Fibroblast of lung (primary cell): ENCODE measurements around the gene AP2A2. TPM values are rescaled to one million over a fixed set of nuclear protein-coding genes. Genes with fewer than 3 reads are reported as not detected.

Experiments used
- DNase-seq, 2 donors: peaks; one replicate each; pipeline versions ENCODE4 v3.0.0 to v3.0.0-alpha.2; 2010; ENCODE audit warnings: low read depth in 2 of 2
- H2AFZ ChIP-seq: 2 replicates; pipeline ENCODE4 v1.5.1; 2012; ENCODE audit warnings: low read length, control low read depth, inconsistent platforms
- H3K27ac ChIP-seq: 2 replicates; pipeline ENCODE4 v1.5.1; 2011; ENCODE audit warnings: low read length, control low read depth; ENCODE audit not compliant: insufficient read depth
- H3K27me3 ChIP-seq: 2 replicates; pipeline ENCODE4 v1.5.1; 2011; ENCODE audit warnings: mild to moderate bottlenecking, low read length; ENCODE audit not compliant: control insufficient read depth, insufficient read depth
- H3K36me3 ChIP-seq: 2 replicates; pipeline ENCODE4 v1.5.1; 2011; ENCODE audit warnings: low read length; ENCODE audit not compliant: control insufficient read depth, insufficient read depth
- H3K4me1 ChIP-seq: 2 replicates; pipeline ENCODE4 v1.5.1; 2011; ENCODE audit warnings: low read length; ENCODE audit not compliant: control insufficient read depth, insufficient read depth; ENCODE audit errors: extremely low read depth
- H3K4me2 ChIP-seq: 2 replicates; pipeline ENCODE4 v1.5.1; 2011; ENCODE audit warnings: low read length, control low read depth; ENCODE audit not compliant: insufficient read depth; ENCODE audit errors: extremely low read depth
- H3K4me3 ChIP-seq, 4 experiments: fragments of 200-600 bp in 1 of 4; sonication (generic) in 1 of 4; replicated peaks in 1 of 4; 2 replicates each; pipeline ENCODE4 v1.5.1; 2011 to 2016; ENCODE audit warnings: low read length in 4 of 4, low read depth in 3 of 4, mild to moderate bottlenecking in 3 of 4, control low read depth in 2 of 4, inconsistent platforms in 1 of 4, mixed read lengths in 1 of 4; ENCODE audit not compliant: insufficient read depth in 1 of 4; ENCODE audit errors: control extremely low read depth in 1 of 4
- H3K79me2 ChIP-seq: 2 replicates; pipeline ENCODE4 v1.5.1; 2012; ENCODE audit warnings: mild to moderate bottlenecking, low read length, inconsistent platforms; ENCODE audit not compliant: control insufficient read depth, insufficient read depth
- H3K9ac ChIP-seq: 2 replicates; pipeline ENCODE4 v1.5.1; 2011; ENCODE audit warnings: mild to moderate bottlenecking, low read length, control low read depth; ENCODE audit not compliant: insufficient read depth
- H3K9me3 ChIP-seq: 2 replicates; pipeline ENCODE4 v1.5.1; 2012; ENCODE audit warnings: low read depth, low read length; ENCODE audit not compliant: control insufficient read depth, insufficient read depth
- H4K20me1 ChIP-seq: 2 replicates; pipeline ENCODE4 v1.5.1; 2011; ENCODE audit warnings: low read length; ENCODE audit not compliant: control insufficient read depth, insufficient read depth; ENCODE audit errors: extremely low read depth
- CTCF ChIP-seq, 2 donors: IDR thresholded peaks in 1 of 2; conservative IDR thresholded peaks in 1 of 2; 1 replicate in 1 of 2; 2 replicates in 1 of 2; pipeline ENCODE4 v1.5.1; 2011 to 2012; ENCODE audit warnings: low read length in 2 of 2, control low read depth in 1 of 2, inconsistent platforms in 1 of 2, low read depth in 1 of 2, mild to moderate bottlenecking in 1 of 2
- EZH2 ChIP-seq: IDR thresholded peaks from 2 replicates; pipeline ENCODE4 v1.5.1; 2012; ENCODE audit warnings: low read length, control low read depth, mild to moderate bottlenecking; ENCODE audit errors: missing control alignments
- polyA plus RNA-seq, 2 donors: library from polyadenylated mRNA; depleted of rRNA in 1 of 2; stranded (reverse) in 1 of 2; unstranded in 1 of 2; fragments of >200 nt; gene quantifications; 2 replicates each; pipeline ENCODE4 v1.2.1, GENCODE V29; 2011 to 2012; ENCODE audit warnings: missing spikeins in 1 of 2
- total RNA-seq: library from RNA; depleted of rRNA; stranded (reverse); fragments of >200 nt; gene quantifications from 2 replicates; pipeline ENCODE4 v1.2.1, GENCODE V29; 2014

AP2A2 gene
- total and polyA plus RNA-seq, 2 donors (not counting 1 experiment from before 2014, with no cell fraction given), result 21.6 to 46.1 TPM

GRCh38 chr11:1031121-1031899 is 105.6 kb downstream of the AP2A2 start:
- no peaks in the 10 kb centered on the region for H3K9me3 ChIP-seq
- TF ChIP-seq EZH2, result no peak
- no peak for TF ChIP-seq CTCF (conservative IDR thresholded peaks at IDR 0.05 in 1 of 2, IDR thresholded peaks at IDR 0.05 in 1 of 2; ENCODE audit: low read depth in 1 of 2, low read length in 2 of 2)
- H3K9ac ChIP-seq, result no peak overlapping the region
- H3K27ac ChIP-seq, result no peak overlapping the region
- no peak overlapping the region for H2AFZ ChIP-seq
- no peaks in the 10 kb centered on the region for H3K79me2 ChIP-seq
- H4K20me1 ChIP-seq, result no peaks in the 10 kb centered on the region
- no peak overlapping the region for H3K4me3 ChIP-seq
- H3K27me3 ChIP-seq, result no peaks in the 10 kb centered on the region
- DNase-seq, result no peak
- no peak overlapping the region for H3K4me2 ChIP-seq
- H3K4me1 ChIP-seq, result no peaks in the 10 kb centered on the region
- no peaks in the 10 kb centered on the region for H3K36me3 ChIP-seq

GRCh38 chr11:1032310-1032891 is 106.7 kb downstream of the AP2A2 start:
- no peaks in the 10 kb centered on the region for H3K27me3 ChIP-seq
- H3K4me3 ChIP-seq, result no peak overlapping the region
- DNase-seq, result no peak
- no peak overlapping the region for H3K9ac ChIP-seq
- no peaks in the 10 kb centered on the region for H4K20me1 ChIP-seq
- no peaks in the 10 kb centered on the region for H3K36me3 ChIP-seq
- no peak overlapping the region for H3K4me2 ChIP-seq
- no peak overlapping the region for H3K27ac ChIP-seq
- H2AFZ ChIP-seq, result no peak overlapping the region
- no peaks in the 10 kb centered on the region for H3K9me3 ChIP-seq
- H3K79me2 ChIP-seq, result no peaks in the 10 kb centered on the region
- no peak for TF ChIP-seq EZH2
- TF ChIP-seq CTCF (conservative IDR thresholded peaks at IDR 0.05 in 1 of 2, IDR thresholded peaks at IDR 0.05 in 1 of 2; ENCODE audit: low read depth in 1 of 2, low read length in 2 of 2), result no peak
- no peaks in the 10 kb centered on the region for H3K4me1 ChIP-seq

GRCh38 chr11:1033016-1033798 is 107.5 kb downstream of the AP2A2 start:
- H3K27me3 ChIP-seq, result no peaks in the 10 kb centered on the region
- no peaks in the 10 kb centered on the region for H3K4me1 ChIP-seq
- no peak overlapping the region for H3K9ac ChIP-seq
- no peaks in the 10 kb centered on the region for H4K20me1 ChIP-seq
- no peaks in the 10 kb centered on the region for H3K79me2 ChIP-seq
- H3K4me3 ChIP-seq, result no peak overlapping the region
- H2AFZ ChIP-seq, result no peak overlapping the region
- no peak for TF ChIP-seq EZH2
- TF ChIP-seq CTCF (conservative IDR thresholded peaks at IDR 0.05 in 1 of 2, IDR thresholded peaks at IDR 0.05 in 1 of 2; ENCODE audit: low read depth in 1 of 2, low read length in 2 of 2), result no peak
- H3K9me3 ChIP-seq, result no peaks in the 10 kb centered on the region
- no peak for DNase-seq
- H3K4me2 ChIP-seq, result no peak overlapping the region
- no peak overlapping the region for H3K27ac ChIP-seq
- no peaks in the 10 kb centered on the region for H3K36me3 ChIP-seq
